ENCODE measurements around the gene SLC22A3.
"Not testable (repeated sequence)": the region's sequence is repeated elsewhere in the genome, so short reads cannot be mapped to it uniquely, and the experiment has no call there.

The SLC22A3 gene

GRCh38 chr6:160373601-160374000 lies 25.4 kb downstream of the SLC22A3 start:
- H3K4me1 ChIP-seq (ENCODE audit: control insufficient read depth, insufficient read depth, low read length, poor library complexity, severe bottlenecking); H3K4me3 ChIP-seq (ENCODE audit: extremely low read depth, insufficient read depth, low read length, poor library complexity, severe bottlenecking); H3K36me3 ChIP-seq (ENCODE audit: control insufficient read depth, insufficient read depth, low read length); H3K27ac ChIP-seq (ENCODE audit: low read depth, low read length, severe bottlenecking); H3K9me3 ChIP-seq (ENCODE audit: control insufficient read depth, low read length): not testable (repeated sequence)
- WGBS, 2 experiments (ENCODE audit: insufficient coverage in 2 of 2), result 67 to 82% methylated on average over 1 to 3 of the region's 4 CpGs

GRCh38 chr6:160374836-160375560 lies 26.8 kb downstream of the SLC22A3 start:
- Histone ChIP-seq H3K4me3 (ENCODE audit: extremely low read depth, insufficient read depth, low read length, poor library complexity, severe bottlenecking) (no peak overlapping the region), H3K9me3 (ENCODE audit: control insufficient read depth, low read length) (no peaks in the 10 kb centered on the region), H3K36me3 (ENCODE audit: control insufficient read depth, insufficient read depth, low read length) (no peaks in the 10 kb centered on the region), H3K4me1 (ENCODE audit: control insufficient read depth, insufficient read depth, low read length, poor library complexity, severe bottlenecking) (no peaks in the 10 kb centered on the region), H3K27ac (ENCODE audit: low read depth, low read length, severe bottlenecking) (no peak overlapping the region)
- WGBS, 2 experiments (ENCODE audit: insufficient coverage in 2 of 2), result 72 to 79% methylated on average over 3 of the region's 3 CpGs

GRCh38 chr6:160375561-160375949 lies 27.4 kb downstream of the SLC22A3 start:
- H3K4me1 ChIP-seq (ENCODE audit: control insufficient read depth, insufficient read depth, low read length, poor library complexity, severe bottlenecking), result no peaks in the 10 kb centered on the region
- no peaks in the 10 kb centered on the region for H3K36me3 ChIP-seq (ENCODE audit: control insufficient read depth, insufficient read depth, low read length)
- no peaks in the 10 kb centered on the region for H3K9me3 ChIP-seq (ENCODE audit: control insufficient read depth, low read length)
- 82 to 90% methylated on average over 2 of the region's 2 CpGs for WGBS, 2 experiments (ENCODE audit: insufficient coverage in 2 of 2)
- H3K27ac ChIP-seq (ENCODE audit: low read depth, low read length, severe bottlenecking), result no peak overlapping the region
- no peak overlapping the region for H3K4me3 ChIP-seq (ENCODE audit: extremely low read depth, insufficient read depth, low read length, poor library complexity, severe bottlenecking)

- 100% methylated on average over 1 of the region's 2 CpGs; no CpG with 5 or more reads in 1 of the 2 experiments for WGBS, 2 experiments (ENCODE audit: insufficient coverage in 2 of 2)
- Histone ChIP-seq H3K27ac (ENCODE audit: low read depth, low read length, severe bottlenecking) (no peak overlapping the region), H3K4me3 (ENCODE audit: extremely low read depth, insufficient read depth, low read length, poor library complexity, severe bottlenecking) (no peak overlapping the region), H3K9me3 (ENCODE audit: control insufficient read depth, low read length) (no peaks in the 10 kb centered on the region), H3K4me1 (ENCODE audit: control insufficient read depth, insufficient read depth, low read length, poor library complexity, severe bottlenecking) (no peaks in the 10 kb centered on the region), H3K36me3 (ENCODE audit: control insufficient read depth, insufficient read depth, low read length) (no peaks in the 10 kb centered on the region)
These were observed 28.3 kb downstream of the SLC22A3 start for GRCh38 chr6:160376445-160376844.

GRCh38 chr6:160378218-160378617 lies 30.0 kb downstream of the SLC22A3 start:
- no peak overlapping the region for H3K4me3 ChIP-seq (ENCODE audit: extremely low read depth, insufficient read depth, low read length, poor library complexity, severe bottlenecking)

GRCh38 chr6:160378882-160379281 lies 30.7 kb downstream of the SLC22A3 start:
- H3K9me3 ChIP-seq (ENCODE audit: control insufficient read depth, low read length), result no peaks in the 10 kb centered on the region
- whole genome bisulfite sequencing, 2 experiments (ENCODE audit: insufficient coverage in 2 of 2), result 72 to 90% methylated on average over 3 to 4 of the region's 4 CpGs
- H3K27ac ChIP-seq (ENCODE audit: low read depth, low read length, severe bottlenecking), result no peak overlapping the region

More at GRCh38 chr6:160378218-160378617, 30.0 kb downstream of the SLC22A3 start:
- WGBS, 2 experiments (ENCODE audit: insufficient coverage in 2 of 2), result 94 to 100% methylated on average over 2 of the region's 5 CpGs
- Histone ChIP-seq H3K36me3 (ENCODE audit: control insufficient read depth, insufficient read depth, low read length) (no peaks in the 10 kb centered on the region), H3K4me1 (ENCODE audit: control insufficient read depth, insufficient read depth, low read length, poor library complexity, severe bottlenecking) (no peaks in the 10 kb centered on the region), H3K27ac (ENCODE audit: low read depth, low read length, severe bottlenecking) (no peak overlapping the region), H3K9me3 (ENCODE audit: control insufficient read depth, low read length) (no peaks in the 10 kb centered on the region)

GRCh38 chr6:160379466-160379865 lies 31.3 kb downstream of the SLC22A3 start:
- Histone ChIP-seq H3K9me3 (ENCODE audit: control insufficient read depth, low read length) (no peaks in the 10 kb centered on the region), H3K4me3 (ENCODE audit: extremely low read depth, insufficient read depth, low read length, poor library complexity, severe bottlenecking) (no peak overlapping the region), H3K36me3 (ENCODE audit: control insufficient read depth, insufficient read depth, low read length) (no peaks in the 10 kb centered on the region), H3K27ac (ENCODE audit: low read depth, low read length, severe bottlenecking) (no peak overlapping the region), H3K4me1 (ENCODE audit: control insufficient read depth, insufficient read depth, low read length, poor library complexity, severe bottlenecking) (no peaks in the 10 kb centered on the region)

More at GRCh38 chr6:160378882-160379281, 30.7 kb downstream of the SLC22A3 start:
- H3K4me3 ChIP-seq (ENCODE audit: extremely low read depth, insufficient read depth, low read length, poor library complexity, severe bottlenecking), result no peak overlapping the region
- H3K4me1 ChIP-seq (ENCODE audit: control insufficient read depth, insufficient read depth, low read length, poor library complexity, severe bottlenecking), result no peaks in the 10 kb centered on the region
- H3K36me3 ChIP-seq (ENCODE audit: control insufficient read depth, insufficient read depth, low read length), result no peaks in the 10 kb centered on the region

- no peak overlapping the region for H3K4me3 ChIP-seq (ENCODE audit: extremely low read depth, insufficient read depth, low read length, poor library complexity, severe bottlenecking)
- no peaks in the 10 kb centered on the region for H3K36me3 ChIP-seq (ENCODE audit: control insufficient read depth, insufficient read depth, low read length)
- H3K27ac ChIP-seq (ENCODE audit: low read depth, low read length, severe bottlenecking), result no peak overlapping the region
- H3K9me3 ChIP-seq (ENCODE audit: control insufficient read depth, low read length), result no peaks in the 10 kb centered on the region
- no peaks in the 10 kb centered on the region for H3K4me1 ChIP-seq (ENCODE audit: control insufficient read depth, insufficient read depth, low read length, poor library complexity, severe bottlenecking)
- no CpG with 5 or more reads among the region's 1 CpG for WGBS, 2 experiments (ENCODE audit: insufficient coverage in 2 of 2)
These were observed 34.8 kb downstream of the SLC22A3 start for GRCh38 chr6:160382946-160383345.

GRCh38 chr6:160386869-160387530 lies 38.8 kb downstream of the SLC22A3 start:
- 78 to 81% methylated on average over 3 to 5 of the region's 5 CpGs for WGBS, 2 experiments (ENCODE audit: insufficient coverage in 2 of 2)
- H3K27ac ChIP-seq (ENCODE audit: low read depth, low read length, severe bottlenecking), result no peak overlapping the region
- H3K4me3 ChIP-seq (ENCODE audit: extremely low read depth, insufficient read depth, low read length, poor library complexity, severe bottlenecking), result no peak overlapping the region

GRCh38 chr6:160387916-160388643 lies 39.9 kb downstream of the SLC22A3 start:
- Histone ChIP-seq H3K4me1 (ENCODE audit: control insufficient read depth, insufficient read depth, low read length, poor library complexity, severe bottlenecking) (no peaks in the 10 kb centered on the region), H3K4me3 (ENCODE audit: extremely low read depth, insufficient read depth, low read length, poor library complexity, severe bottlenecking) (no peak overlapping the region), H3K36me3 (ENCODE audit: control insufficient read depth, insufficient read depth, low read length) (no peaks in the 10 kb centered on the region), H3K9me3 (ENCODE audit: control insufficient read depth, low read length) (no peaks in the 10 kb centered on the region), H3K27ac (ENCODE audit: low read depth, low read length, severe bottlenecking) (no peak overlapping the region)
- 83 to 90% methylated on average over 2 to 3 of the region's 3 CpGs for WGBS, 2 experiments (ENCODE audit: insufficient coverage in 2 of 2)

More at GRCh38 chr6:160386869-160387530, 38.8 kb downstream of the SLC22A3 start:
- H3K36me3 ChIP-seq (ENCODE audit: control insufficient read depth, insufficient read depth, low read length), result no peaks in the 10 kb centered on the region
- H3K4me1 ChIP-seq (ENCODE audit: control insufficient read depth, insufficient read depth, low read length, poor library complexity, severe bottlenecking), result no peaks in the 10 kb centered on the region
- H3K9me3 ChIP-seq (ENCODE audit: control insufficient read depth, low read length), result no peaks in the 10 kb centered on the region

Measured in mesodermal cell (in vitro differentiated cells).